ENCODE measurements around the gene MAP1B.

DNA sequence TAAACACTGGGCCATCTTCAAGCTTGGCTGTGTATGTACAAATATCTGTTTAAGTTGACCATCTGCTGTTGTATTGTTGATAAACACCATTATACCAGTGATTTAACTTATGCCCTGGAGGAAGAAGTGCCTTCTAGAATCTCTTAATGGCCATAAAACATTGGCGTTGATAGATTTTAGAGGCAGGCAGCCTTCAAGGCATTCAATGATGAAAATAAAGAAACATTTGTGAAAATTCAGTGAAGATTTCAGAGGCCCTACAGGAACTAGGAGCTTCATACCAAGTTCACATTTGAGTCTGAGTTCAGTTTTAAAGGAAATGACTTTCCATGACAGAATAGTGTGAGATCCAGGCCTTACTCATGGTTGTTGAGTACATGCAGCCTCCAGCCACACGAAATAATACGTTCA lies 52.2 kb downstream of the MAP1B start:
- TF ChIP-seq, protein P1, sequence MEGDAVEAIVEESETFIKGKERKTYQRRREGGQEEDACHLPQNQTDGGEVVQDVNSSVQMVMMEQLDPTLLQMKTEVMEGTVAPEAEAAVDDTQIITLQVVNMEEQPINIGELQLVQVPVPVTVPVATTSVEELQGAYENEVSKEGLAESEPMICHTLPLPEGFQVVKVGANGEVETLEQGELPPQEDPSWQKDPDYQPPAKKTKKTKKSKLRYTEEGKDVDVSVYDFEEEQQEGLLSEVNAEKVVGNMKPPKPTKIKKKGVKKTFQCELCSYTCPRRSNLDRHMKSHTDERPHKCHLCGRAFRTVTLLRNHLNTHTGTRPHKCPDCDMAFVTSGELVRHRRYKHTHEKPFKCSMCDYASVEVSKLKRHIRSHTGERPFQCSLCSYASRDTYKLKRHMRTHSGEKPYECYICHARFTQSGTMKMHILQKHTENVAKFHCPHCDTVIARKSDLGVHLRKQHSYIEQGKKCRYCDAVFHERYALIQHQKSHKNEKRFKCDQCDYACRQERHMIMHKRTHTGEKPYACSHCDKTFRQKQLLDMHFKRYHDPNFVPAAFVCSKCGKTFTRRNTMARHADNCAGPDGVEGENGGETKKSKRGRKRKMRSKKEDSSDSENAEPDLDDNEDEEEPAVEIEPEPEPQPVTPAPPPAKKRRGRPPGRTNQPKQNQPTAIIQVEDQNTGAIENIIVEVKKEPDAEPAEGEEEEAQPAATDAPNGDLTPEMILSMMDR (IDR thresholded peaks at IDR 0.05 in 2 of 3, conservative IDR thresholded peaks at IDR 0.05 in 1 of 3; ENCODE audit: borderline replicate concordance in 1 of 3, insufficient read depth in 1 of 3, low read depth in 2 of 3, low read length in 2 of 3): no peak
- TF ChIP-seq ZFX (IDR thresholded peaks at IDR 0.05) (no peak), FOSL1 (IDR thresholded peaks at IDR 0.05; ENCODE audit: low read depth) (no peak), SP1 (IDR thresholded peaks at IDR 0.05; ENCODE audit: low read depth) (no peak), POLR2A (IDR thresholded peaks at IDR 0.05; ENCODE audit: borderline replicate concordance, extremely low read depth, insufficient read depth, insufficient read length) (no peak)
